Stomach (tissue), 9 donors: ENCODE results near the gene UNC5A. TPM values are rescaled to one million over a fixed set of nuclear protein-coding genes. Genes with fewer than 3 reads are reported as not detected.

Experiments used
- DNase-seq, 2 donors: peaks; one replicate each; pipeline versions ENCODE4 v3.0.0 to v3.0.0-alpha.2; 2013 to 2019
- H3K27ac ChIP-seq, 5 donors: fragments of 200-600 bp in 4 of 5; sonication (generic) in 4 of 5; one replicate each; pipeline ENCODE4 v1.5.1; 2013 to 2019; ENCODE audit warnings: mild to moderate bottlenecking in 1 of 5, moderate library complexity in 1 of 5
- H3K27me3 ChIP-seq, 3 donors: fragments of 200-600 bp; sonication (generic); one replicate each; pipeline ENCODE4 v1.5.1; 2017 to 2019; ENCODE audit warnings: mixed run types in 1 of 3
- H3K36me3 ChIP-seq, 4 donors: fragments of 200-600 bp; sonication (generic); 1 replicate in 3 of 4; 2 replicates in 1 of 4; pipeline ENCODE4 v1.5.1; 2016 to 2019
- H3K4me1 ChIP-seq, 4 donors: fragments of 200-600 bp; sonication (generic); one replicate each; pipeline ENCODE4 v1.5.1; 2016 to 2019
- H3K4me3 ChIP-seq, 4 donors: fragments of 200-600 bp; sonication (generic) in 3 of 4; one replicate each; pipeline ENCODE4 v1.5.1; 2016 to 2019; ENCODE audit warnings: mild to moderate bottlenecking in 1 of 4
- H3K9me3 ChIP-seq, 4 donors: fragments of 200-600 bp; sonication (generic); one replicate each; pipeline ENCODE4 v1.5.1; 2016 to 2019
- EP300 ChIP-seq: sonication (generic); formaldehyde crosslinking; IDR thresholded peaks from one replicate; pipeline ENCODE4 v1.6.1; 2017; ENCODE audit warnings: antibody characterized with exemption
- POLR2A ChIP-seq, 4 donors: fragments of 450-650 bp; IDR thresholded peaks; one replicate each; pipeline ENCODE4 v1.6.1; 2016; ENCODE audit warnings: antibody characterized with exemption in 4 of 4, control low read depth in 2 of 4, mild to moderate bottlenecking in 1 of 4, moderate library complexity in 1 of 4
- POLR2AphosphoS5 ChIP-seq, 3 donors: sonication (generic); formaldehyde crosslinking; IDR thresholded peaks; one replicate each; pipeline ENCODE4 v1.6.1; 2016; ENCODE audit warnings: antibody characterized with exemption in 3 of 3
- WGBS, 5 donors: extraction: QIAGEN DNeasy Blood & Tissue Kit in 3 of 5; methylation state at CpG; one replicate each; pipeline versions ENCODE4 v1.1.5 to v1.1.7; 2013 to 2018; 5-methylcytosine and 5-hydroxymethylcytosine counted together
- intact Hi-C: fragments of 100-400 bp; cut with DNase I; formaldehyde crosslinking; loops from one replicate; pipeline ENCODE4 v1.15.1; 2023; ENCODE audit warnings: low total_unique reads
- polyA plus RNA-seq, 3 donors: library from polyadenylated mRNA; stranded (reverse); fragments of 200-250 nt; gene quantifications; one replicate each; pipeline ENCODE4 v1.2.3, GENCODE V29; 2013
- total RNA-seq, 5 donors: library from RNA; depleted of rRNA; stranded (reverse); fragments of >200 nt; gene quantifications; one replicate each; pipeline versions ENCODE4 v1.1.0 to v1.2.3, GENCODE V29; 2014 to 2016
- TF ChIP-seq, protein P1 (sequence below), 7 experiments: fragments of 450-650 bp in 4 of 7; fragments of 200-600 bp in 3 of 7; sonication (generic) in 3 of 7; IDR thresholded peaks; one replicate each; pipeline ENCODE4 v1.5.1; 2016 to 2019; ENCODE audit warnings: antibody characterized with exemption in 7 of 7, control low read depth in 2 of 7, mild to moderate bottlenecking in 1 of 7
- donor health status: healthy with polysubstance abuse.
- donor health status: Bipolar disorder and iron deficiency.
- donor health status: healthy.

The UNC5A gene
- total and polyA plus RNA-seq, 8 donors, result 0.08 to 0.72 (median 0.46) TPM; not detected in 4

DNA sequence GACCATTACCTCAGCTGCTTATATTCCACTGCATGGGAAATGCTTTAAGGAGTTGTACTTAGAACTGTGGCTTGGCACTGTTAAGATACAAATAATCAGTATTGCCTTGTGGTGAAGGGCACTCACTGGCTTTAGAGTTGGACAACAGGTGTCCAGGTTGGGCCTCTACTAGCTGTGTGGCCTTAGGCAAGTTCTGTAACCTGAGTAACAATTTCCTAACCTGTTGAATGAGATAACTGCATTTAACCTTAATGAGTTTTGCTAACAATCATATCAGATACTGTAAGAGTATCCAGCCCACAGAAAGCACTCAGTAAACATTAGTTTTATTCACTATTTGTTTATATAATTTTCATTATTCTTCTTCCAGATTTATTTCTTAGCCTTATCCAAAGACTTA, 106.0 kb downstream of the UNC5A start:
- Histone ChIP-seq H3K9me3 (no peaks in the 10 kb centered on the region), H3K4me1 (no peaks in the 10 kb centered on the region), H3K36me3 (peaks cover 0 to 38% (median 28%) of the 10 kb centered on the region in 4 donors), H3K27ac (no peak overlapping the region), H3K4me3 (no peak overlapping the region), H3K27me3 (no peaks in the 10 kb centered on the region)
- no peak for DNase-seq
- TF ChIP-seq EP300, result no peak
- TF ChIP-seq POLR2A (IDR thresholded peaks at IDR 0.05), result no peak
- TF ChIP-seq, protein P1, sequence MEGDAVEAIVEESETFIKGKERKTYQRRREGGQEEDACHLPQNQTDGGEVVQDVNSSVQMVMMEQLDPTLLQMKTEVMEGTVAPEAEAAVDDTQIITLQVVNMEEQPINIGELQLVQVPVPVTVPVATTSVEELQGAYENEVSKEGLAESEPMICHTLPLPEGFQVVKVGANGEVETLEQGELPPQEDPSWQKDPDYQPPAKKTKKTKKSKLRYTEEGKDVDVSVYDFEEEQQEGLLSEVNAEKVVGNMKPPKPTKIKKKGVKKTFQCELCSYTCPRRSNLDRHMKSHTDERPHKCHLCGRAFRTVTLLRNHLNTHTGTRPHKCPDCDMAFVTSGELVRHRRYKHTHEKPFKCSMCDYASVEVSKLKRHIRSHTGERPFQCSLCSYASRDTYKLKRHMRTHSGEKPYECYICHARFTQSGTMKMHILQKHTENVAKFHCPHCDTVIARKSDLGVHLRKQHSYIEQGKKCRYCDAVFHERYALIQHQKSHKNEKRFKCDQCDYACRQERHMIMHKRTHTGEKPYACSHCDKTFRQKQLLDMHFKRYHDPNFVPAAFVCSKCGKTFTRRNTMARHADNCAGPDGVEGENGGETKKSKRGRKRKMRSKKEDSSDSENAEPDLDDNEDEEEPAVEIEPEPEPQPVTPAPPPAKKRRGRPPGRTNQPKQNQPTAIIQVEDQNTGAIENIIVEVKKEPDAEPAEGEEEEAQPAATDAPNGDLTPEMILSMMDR (IDR thresholded peaks at IDR 0.05), result no peak
- no peak for TF ChIP-seq POLR2AphosphoS5 (IDR thresholded peaks at IDR 0.05)
- intact Hi-C loops, result no loop called here

DNA sequence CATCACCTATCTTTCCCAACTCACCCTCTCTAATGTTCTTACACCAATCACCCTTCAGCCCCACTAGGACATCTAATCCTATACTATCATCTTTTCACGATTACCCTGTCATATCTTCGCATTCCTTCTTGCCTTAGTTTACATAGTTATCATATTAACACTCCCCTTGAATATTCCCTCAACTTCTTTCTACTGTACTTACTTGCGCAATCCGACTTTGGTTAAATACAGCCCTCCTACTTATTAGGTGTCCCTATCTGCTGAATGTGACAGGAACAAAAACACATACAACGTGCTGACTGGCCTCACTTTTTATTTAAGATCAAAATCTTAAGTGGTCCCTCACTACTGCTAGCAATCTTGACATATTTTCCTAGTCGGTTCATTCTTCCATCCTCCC, 108.3 kb downstream of the UNC5A start:
- intact Hi-C loops, result no loop called here
- H3K27ac ChIP-seq, result no peak overlapping the region

DNA sequence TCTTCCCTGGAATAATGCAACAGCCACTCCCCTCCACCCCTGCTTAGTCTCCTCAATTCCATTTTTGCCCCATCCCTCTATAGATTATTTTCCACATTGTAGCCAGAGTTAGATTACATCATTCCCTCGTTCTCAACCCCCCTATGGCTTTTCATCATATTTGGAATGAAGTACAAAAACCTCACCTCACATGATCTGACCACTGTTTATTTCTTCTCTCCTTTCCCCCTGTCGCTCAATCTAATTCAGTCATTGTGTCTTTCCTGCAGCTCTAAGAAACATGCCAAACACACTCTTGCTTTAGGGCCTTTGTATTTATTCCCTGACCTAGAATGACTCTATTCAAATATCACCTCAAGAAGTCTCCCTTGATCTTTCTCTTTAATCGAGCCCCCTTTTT, 111.4 kb downstream of the UNC5A start:
- intact Hi-C loops, result no loop called here
- no peaks in the 10 kb centered on the region for H3K9me3 ChIP-seq
- no peak overlapping the region for H3K4me3 ChIP-seq
- DNase-seq, result no peak
- 77 to 91% (median 84%) methylated on average over 3 of the region's 3 CpGs for WGBS, 5 donors
- no peaks in the 10 kb centered on the region for H3K4me1 ChIP-seq
- TF ChIP-seq POLR2A (IDR thresholded peaks at IDR 0.05) (no peak), POLR2AphosphoS5 (IDR thresholded peaks at IDR 0.05) (no peak), EP300 (no peak)
- TF ChIP-seq, protein P1 (IDR thresholded peaks at IDR 0.05), result no peak
- H3K27ac ChIP-seq, result no peak overlapping the region
- H3K27me3 ChIP-seq, result no peaks in the 10 kb centered on the region
- peaks cover 0 to 36% (median 29%) of the 10 kb centered on the region in 4 donors for H3K36me3 ChIP-seq

More for the DNA sequence above, 108.3 kb downstream of the UNC5A start:
- Histone ChIP-seq H3K27me3 (no peaks in the 10 kb centered on the region), H3K4me1 (no peaks in the 10 kb centered on the region), H3K9me3 (no peaks in the 10 kb centered on the region), H3K4me3 (no peak overlapping the region), H3K36me3 (peaks cover 0 to 35% (median 24%) of the 10 kb centered on the region in 4 donors)
- 89 to 94% (median 89%) methylated on average over 6 of the region's 6 CpGs for WGBS, 5 donors
- TF ChIP-seq POLR2AphosphoS5 (IDR thresholded peaks at IDR 0.05) (no peak), POLR2A (IDR thresholded peaks at IDR 0.05) (no peak), EP300 (no peak)
- TF ChIP-seq, protein P1 (IDR thresholded peaks at IDR 0.05), result no peak
- no peak for DNase-seq

GRCh38 chr5:176922817-176923216, 112.5 kb downstream of the UNC5A start:
- Histone ChIP-seq H3K4me3 (no peak overlapping the region), H3K4me1 (no peaks in the 10 kb centered on the region), H3K36me3 (peaks cover 0 to 27% (median 25%) of the 10 kb centered on the region in 4 donors), H3K9me3 (no peaks in the 10 kb centered on the region), H3K27me3 (no peaks in the 10 kb centered on the region), H3K27ac (no peak overlapping the region)
- intact Hi-C loops, result no loop called here
- DNase-seq, result no peak
- 43 to 65% (median 54%) methylated on average over 2 of the region's 2 CpGs for WGBS, 5 donors
- TF ChIP-seq, protein P1 (IDR thresholded peaks at IDR 0.05), result no peak
- TF ChIP-seq POLR2AphosphoS5 (IDR thresholded peaks at IDR 0.05) (no peak), EP300 (no peak), POLR2A (IDR thresholded peaks at IDR 0.05) (no peak)
